HEK293 (cell line): ENCODE data around the gene CNTN2.

ENCODE experiments used
- RBAK ChIP-seq: fragments of 450-650 bp; formaldehyde crosslinking; IDR thresholded peaks from 2 replicates; pipeline ENCODE4 v1.5.1; 2016; ENCODE audit warnings: missing biosample characterization, missing genetic modification characterization
- ZFHX2 ChIP-seq: fragments of 450-650 bp; formaldehyde crosslinking; conservative IDR thresholded peaks from 2 replicates; pipeline ENCODE4 v1.5.1; 2016; ENCODE audit warnings: missing biosample characterization, missing genetic modification characterization
- ZNF302 ChIP-seq: fragments of 450-650 bp; formaldehyde crosslinking; IDR thresholded peaks from 2 replicates; pipeline ENCODE4 v1.5.1; 2016; ENCODE audit warnings: missing biosample characterization, missing genetic modification characterization, low read depth
- TF ChIP-seq, protein P1 (sequence below): fragments of 450-650 bp; formaldehyde crosslinking; IDR thresholded peaks from 2 replicates; pipeline ENCODE4 v1.5.1; 2016; ENCODE audit warnings: missing biosample characterization, missing genetic modification characterization

DNA sequence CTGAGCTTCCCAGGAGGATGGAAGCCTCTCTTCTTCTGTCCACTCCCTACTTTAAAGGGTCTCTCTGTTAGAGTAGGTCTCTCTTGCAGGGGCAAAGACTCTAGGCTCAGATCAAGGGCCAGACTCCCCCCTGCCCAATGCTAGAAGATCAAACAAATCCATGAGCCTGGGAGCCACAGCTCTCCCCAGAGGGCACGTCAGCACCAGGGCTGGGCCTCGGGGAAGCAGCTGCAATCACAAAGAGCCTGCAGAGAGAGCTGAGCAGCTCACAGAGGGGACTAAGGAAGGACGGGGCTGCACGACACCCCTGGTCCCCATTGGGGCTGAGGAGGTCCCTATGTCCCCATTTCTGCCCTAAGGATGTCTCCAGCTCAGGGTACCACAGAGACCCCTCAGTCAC lies 3.9 kb downstream of the CNTN2 start:
- TF ChIP-seq, protein P1, sequence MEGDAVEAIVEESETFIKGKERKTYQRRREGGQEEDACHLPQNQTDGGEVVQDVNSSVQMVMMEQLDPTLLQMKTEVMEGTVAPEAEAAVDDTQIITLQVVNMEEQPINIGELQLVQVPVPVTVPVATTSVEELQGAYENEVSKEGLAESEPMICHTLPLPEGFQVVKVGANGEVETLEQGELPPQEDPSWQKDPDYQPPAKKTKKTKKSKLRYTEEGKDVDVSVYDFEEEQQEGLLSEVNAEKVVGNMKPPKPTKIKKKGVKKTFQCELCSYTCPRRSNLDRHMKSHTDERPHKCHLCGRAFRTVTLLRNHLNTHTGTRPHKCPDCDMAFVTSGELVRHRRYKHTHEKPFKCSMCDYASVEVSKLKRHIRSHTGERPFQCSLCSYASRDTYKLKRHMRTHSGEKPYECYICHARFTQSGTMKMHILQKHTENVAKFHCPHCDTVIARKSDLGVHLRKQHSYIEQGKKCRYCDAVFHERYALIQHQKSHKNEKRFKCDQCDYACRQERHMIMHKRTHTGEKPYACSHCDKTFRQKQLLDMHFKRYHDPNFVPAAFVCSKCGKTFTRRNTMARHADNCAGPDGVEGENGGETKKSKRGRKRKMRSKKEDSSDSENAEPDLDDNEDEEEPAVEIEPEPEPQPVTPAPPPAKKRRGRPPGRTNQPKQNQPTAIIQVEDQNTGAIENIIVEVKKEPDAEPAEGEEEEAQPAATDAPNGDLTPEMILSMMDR (tag by site-specific recombination): no peak
- TF ChIP-seq RBAK (no peak), ZFHX2 (tag by site-specific recombination) (no peak), ZNF302 (no peak)
